HG03342 (cell line): ENCODE measurements around the gene BRD9.

Experiments
- ATAC-seq: cut with Tn5 transposase; IDR thresholded peaks from one replicate; pipeline ENCODE4 v1.9.1; 2021; ENCODE audit warnings: mild to moderate bottlenecking, moderate library complexity; ENCODE audit not compliant: unreplicated experiment

The BRD9 gene

GRCh38 chr5:819078-819477 is 73.5 kb downstream of the BRD9 start:
- ATAC-seq, result no peak

GRCh38 chr5:816176-816575 is 76.4 kb downstream of the BRD9 start:
- ATAC-seq, result no peak

GRCh38 chr5:815449-815848 is 77.2 kb downstream of the BRD9 start:
- no peak for ATAC-seq
